HT1080 (cell line): ENCODE data around the gene GIT1. TPM values are rescaled to one million over a fixed set of nuclear protein-coding genes. Genes with fewer than 3 reads are reported as not detected.
A peak's percentile ranks its signal among the peaks of the same experiment; 100 is the strongest.

Source experiments
- DNase-seq: peaks from one replicate; pipeline ENCODE4 v3.0.0-alpha.2; 2015; ENCODE audit warnings: low read depth
- polyA plus RNA-seq, 2 experiments: library from polyadenylated mRNA; depleted of rRNA; stranded (reverse); fragments of >200 nt; gene quantifications; 2 replicates each; pipeline ENCODE4 v1.2.3, GENCODE V29; 2015
- total RNA-seq: library from RNA; depleted of rRNA; stranded (reverse); fragments of >200 nt; shearing (Covaris generic); gene quantifications from 2 replicates; pipeline ENCODE4 v1.2.3, GENCODE V29; 2014; rRNA removed

Gene GIT1, protein sequence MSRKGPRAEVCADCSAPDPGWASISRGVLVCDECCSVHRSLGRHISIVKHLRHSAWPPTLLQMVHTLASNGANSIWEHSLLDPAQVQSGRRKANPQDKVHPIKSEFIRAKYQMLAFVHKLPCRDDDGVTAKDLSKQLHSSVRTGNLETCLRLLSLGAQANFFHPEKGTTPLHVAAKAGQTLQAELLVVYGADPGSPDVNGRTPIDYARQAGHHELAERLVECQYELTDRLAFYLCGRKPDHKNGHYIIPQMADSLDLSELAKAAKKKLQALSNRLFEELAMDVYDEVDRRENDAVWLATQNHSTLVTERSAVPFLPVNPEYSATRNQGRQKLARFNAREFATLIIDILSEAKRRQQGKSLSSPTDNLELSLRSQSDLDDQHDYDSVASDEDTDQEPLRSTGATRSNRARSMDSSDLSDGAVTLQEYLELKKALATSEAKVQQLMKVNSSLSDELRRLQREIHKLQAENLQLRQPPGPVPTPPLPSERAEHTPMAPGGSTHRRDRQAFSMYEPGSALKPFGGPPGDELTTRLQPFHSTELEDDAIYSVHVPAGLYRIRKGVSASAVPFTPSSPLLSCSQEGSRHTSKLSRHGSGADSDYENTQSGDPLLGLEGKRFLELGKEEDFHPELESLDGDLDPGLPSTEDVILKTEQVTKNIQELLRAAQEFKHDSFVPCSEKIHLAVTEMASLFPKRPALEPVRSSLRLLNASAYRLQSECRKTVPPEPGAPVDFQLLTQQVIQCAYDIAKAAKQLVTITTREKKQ
- 76.4 and 97.4 TPM in 2 replicates for total RNA-seq
- 73.3 and 78.8 TPM in 2 replicates for polyA plus RNA-seq (2015; cell fraction: cytosol; rRNA removed)
- 74.6 and 87.3 TPM in 2 replicates for polyA plus RNA-seq (2015; cell fraction: nucleus; rRNA removed)

DNA sequence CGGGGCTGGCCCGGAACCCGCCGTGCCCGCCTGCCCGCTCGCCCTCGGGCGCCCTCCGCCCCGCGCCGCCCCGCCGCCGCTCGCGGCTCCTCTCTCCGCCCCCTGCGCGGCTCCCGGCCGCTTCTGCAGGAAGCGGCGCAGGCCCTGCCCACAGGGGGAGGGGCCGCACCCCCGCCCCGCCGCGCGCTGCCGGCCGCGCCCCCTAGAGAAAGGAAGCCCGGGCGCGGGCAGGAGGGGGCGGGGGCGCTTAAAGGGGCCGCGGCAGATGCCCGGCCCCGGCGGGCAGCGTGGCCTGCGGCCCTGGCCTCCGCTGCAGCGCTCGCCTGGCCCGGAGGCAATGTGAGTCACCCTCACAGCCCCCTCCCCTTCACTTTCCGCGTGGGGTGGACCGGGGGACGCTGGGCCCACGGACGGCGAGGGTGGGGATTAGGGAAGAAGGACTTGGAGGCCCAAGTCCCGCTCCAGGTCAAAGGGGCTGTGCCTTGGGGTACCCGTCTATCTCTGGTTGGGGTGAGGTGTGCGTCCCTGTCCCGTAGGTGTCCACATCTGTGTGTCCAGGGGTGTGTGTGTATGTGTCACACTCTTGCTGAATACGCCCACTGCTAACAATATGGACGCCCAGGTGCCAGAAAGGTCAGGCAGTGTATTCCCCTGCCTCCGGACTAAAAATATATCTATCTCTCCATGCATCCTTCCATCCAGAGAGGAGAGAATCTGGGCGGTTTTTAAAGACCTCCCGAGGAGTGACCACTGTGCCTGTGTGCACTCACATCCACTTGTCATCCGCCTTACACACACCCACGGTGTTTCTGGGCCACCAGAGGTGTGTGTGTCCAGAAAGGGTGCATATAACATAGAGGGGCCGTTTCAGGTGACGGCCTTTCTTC, at the start of gene GIT1:
GIT1 (minus strand) TSS at position 125 of the 887 bp plus-strand sequence. CDS start 270 bp downstream, outside the sequence.
- DNase-seq: peak; percentile 82

DNA sequence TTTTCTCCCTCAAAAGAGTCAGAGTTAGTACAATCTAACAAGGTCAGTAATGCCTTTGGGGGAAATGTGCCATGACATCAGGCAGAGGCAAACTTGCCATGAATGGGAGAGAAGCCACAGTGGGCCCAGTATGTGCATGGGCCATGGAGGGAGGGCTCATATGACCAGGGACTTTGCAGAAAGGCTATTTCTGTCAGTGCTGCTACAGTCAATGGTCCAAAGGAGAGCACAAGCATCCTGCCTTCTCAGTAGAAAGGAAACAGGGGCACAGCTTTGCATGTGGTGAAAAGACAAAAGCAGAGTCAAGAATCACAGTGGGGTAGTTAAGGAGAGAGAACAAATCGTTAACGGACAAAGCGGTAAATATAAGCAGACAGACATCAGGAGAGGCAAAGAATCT, 44.4 kb upstream of the GIT1 start:
- no peak for DNase-seq

DNA sequence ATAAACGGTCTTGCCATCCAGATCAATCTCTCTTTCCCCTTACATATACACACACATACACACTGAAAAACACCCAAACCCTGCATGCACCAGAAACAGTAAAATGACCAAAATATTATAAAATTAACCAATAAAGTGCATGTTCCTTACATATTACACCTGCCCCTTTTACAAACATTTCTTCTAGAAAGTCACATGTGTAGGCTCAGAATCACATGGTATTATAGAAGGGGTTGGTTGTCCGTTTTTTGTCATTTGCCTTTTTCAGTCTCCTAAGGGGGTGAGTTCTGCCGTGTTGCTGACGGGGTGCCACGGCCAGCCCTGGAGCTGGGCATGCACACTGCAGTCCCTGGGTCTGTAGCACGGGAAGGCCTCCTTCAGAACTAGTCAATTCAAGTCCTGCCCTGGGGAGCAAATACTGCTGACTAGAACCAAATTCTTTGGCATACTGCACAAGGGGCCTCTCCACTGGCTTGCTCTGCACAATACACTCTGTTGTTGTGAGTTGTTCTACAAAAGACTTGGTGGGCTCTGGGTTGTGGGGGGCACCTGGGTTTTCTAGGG, 41.3 kb upstream of the GIT1 start:
- DNase-seq: no peak

DNA sequence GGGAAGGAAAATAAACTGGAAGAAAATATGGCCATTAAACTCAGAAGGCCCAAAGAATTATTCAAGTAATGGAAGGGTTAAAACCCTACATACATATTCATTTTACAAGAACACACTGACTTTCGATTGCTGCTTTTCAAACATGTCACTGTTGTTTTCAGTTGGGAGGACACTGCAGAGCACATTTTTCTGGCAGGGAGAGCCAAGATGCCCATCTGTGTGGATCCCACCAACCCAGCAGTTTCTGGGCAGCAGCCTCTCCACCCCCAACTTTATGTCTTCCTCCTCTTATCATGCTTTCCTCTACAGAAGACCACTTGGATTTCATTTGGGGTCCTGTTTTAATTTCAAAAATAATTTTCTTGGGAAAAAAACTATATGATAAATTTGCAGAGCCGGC, 40.4 kb upstream of the GIT1 start:
- DNase-seq: no peak

DNA sequence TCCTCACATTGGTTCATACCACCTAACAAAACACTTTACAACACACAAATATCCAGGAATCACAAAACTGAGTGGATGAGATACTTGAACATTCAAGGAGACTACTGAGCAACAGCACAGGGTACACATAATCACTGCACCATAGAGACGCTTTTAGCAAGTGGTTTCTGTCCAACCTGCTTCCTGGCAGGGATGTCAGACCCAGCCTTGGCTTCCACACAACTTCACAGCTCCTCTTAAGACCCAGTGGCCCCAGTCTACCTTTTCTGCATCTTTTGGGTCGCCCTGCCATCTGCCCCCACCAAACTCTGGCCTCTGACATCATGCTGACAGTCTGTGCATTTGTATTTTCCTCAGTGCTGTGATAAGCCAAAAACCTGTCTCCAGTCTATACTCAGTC, 39.2 kb upstream of the GIT1 start:
- no peak for DNase-seq

DNA sequence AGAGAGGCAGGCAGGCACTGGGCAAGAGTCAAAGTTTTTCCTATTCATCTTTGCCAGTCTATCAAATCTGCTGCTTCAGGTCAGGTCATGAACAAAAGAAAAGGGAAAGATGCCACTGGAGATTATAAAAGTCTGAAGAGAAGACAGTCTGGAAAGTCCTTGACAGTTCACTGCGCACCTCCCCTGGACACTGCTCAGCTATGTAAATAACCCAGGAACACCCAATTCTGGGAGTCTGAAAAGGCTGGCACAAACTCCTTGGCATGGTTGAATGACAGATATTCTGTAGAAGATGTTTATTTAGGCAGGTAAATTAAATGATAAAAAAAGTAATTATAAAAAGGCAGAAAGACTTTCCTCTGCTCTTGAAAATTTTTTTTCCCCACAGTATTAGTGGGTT, 38.5 kb upstream of the GIT1 start:
- DNase-seq: no peak

DNA sequence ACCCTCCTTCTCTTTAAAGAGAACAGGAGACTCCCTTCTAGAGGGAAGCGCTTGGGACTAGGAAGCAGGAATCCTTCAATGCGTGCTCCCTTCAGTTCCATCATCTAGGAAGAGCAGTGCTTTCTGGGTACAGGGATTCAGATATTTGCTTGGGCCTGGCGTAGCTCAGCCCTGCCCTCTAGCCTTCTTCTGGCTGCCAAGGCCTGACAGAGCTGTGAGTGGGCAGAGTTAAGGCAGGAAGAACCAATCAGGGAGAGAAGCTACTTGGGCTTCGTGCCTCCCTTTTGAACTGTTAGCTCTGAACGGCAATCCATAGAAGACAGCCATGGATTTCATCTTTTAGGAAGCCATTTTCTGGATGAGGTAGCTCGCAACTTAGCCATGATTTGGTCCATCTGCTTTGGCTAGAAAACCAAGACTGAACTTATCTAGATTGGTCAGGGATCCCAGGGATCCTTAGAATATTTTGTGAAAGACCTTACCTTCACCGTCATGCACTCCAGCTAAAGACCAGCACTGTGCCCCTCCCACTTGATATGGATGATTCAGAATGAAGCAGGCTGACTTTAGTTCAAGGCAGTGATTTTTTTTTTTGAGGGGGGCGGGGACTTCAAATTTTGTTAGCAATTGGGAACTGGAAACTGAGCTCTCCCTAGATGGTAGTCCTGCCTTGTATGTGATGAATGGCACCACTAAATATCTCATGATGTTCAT, 35.7 kb upstream of the GIT1 start:
- peak; percentile 63 for DNase-seq

DNA sequence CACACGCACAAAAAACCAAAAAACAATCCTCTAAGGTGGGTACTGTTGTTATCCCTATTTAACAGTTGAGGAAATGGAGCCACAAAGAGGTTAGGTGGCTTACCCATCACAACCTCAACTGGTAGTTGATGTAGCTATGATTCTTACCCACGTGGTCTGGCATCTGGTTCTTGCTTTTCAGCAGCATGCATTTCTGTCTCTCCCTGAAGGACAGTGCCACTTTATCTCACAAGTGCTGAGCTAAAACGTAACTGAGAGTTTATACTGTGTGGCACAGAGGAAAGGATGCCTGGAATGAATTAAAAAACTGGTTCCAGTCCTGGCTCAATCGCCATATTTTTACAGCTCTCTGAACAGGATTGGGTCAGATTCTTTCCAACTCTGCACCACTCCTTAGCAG, 35.1 kb upstream of the GIT1 start:
- DNase-seq: no peak

DNA sequence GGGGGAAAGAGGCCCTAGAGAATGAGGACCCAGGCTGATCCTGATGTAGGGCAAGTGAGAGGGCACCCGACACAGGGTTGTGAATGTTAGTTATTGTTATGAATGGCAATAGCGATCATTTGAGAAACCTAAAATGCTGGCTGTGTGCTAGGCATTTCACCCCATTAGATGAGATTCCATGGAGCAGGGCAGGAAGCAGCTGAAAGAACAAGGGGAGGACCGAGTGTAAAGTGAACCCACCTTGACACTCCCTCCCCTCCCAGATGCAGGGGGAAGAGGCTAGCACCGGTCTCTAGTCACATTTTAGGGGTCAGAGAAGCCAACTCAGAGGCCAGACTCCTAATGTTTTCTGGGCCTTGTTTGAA, 33.8 kb upstream of the GIT1 start:
- DNase-seq: no peak

DNA sequence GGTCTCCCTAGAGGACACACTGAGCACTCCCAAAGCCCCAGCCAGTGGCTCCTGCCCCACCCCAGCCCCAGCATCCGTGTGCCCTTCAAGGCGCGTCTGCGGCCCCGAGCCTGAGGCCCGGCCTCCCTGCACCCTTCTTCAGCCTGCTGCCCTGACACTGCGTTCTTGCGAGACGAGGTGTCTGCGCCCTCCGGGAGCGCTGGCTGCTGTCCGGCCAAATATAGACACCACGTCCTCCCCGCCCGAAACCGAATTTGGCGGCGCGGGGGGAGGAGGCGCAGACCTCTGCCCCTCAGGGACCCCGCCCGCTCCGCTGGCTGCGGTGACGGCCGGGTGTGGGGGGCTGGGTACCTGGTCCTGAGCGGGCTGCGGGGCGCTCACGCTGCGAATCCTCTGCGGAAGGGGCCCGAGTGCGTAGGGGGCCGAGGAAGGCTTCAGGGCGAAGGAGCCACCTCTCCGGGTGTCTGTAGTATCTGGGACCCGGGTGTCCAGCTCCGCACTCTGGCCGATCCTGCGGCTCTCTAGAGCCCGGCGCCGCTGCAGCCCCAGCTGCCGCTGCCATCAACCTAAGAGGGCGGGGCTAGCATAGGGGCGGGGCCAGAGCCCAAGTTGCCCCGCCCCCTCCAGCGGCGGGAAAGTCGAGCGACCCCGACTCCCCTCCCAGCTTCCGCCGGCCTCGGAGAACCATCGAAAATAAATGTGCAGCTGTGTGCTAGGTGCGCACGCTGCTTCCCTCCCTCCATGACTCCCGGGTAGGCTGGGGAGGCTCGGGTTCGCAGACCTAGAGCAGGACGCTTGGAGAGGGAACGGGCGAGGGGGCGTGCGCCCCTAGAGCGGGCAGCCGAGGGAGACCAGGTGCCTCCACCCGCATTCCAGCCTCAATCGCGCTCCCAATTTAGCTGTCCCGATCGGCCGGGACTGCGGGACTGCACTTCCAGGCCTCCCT, 33.2 kb upstream of the GIT1 start, which contains the start of gene CORO6:
CORO6 (minus strand) TSS at position 576 of the 946 bp plus-strand sequence. CDS start 1,491 bp downstream, outside the sequence.
- DNase-seq: no peak

DNA sequence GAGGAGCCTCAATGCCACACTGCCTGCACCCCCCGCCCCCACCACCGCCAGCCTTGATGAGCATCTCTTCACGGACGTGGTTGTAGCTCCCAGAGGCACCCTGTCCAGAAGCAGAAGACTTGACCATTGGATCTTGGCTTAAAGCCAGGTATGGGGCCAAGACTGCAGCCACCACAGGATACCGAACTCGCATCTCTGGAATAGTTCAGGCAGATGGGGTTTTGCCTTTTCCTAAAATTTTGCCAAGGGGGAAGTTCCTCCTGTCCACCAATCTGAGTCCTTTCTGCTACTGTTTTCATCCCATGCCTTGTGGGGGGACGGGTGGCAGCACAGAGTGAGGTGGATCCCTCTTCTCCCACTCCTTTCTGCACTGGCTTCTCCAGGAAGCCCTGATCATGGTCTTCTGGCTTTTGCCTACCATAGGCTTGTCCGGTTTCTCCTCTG, 32.3 kb upstream of the GIT1 start:
- peak; percentile 36 for DNase-seq

DNA sequence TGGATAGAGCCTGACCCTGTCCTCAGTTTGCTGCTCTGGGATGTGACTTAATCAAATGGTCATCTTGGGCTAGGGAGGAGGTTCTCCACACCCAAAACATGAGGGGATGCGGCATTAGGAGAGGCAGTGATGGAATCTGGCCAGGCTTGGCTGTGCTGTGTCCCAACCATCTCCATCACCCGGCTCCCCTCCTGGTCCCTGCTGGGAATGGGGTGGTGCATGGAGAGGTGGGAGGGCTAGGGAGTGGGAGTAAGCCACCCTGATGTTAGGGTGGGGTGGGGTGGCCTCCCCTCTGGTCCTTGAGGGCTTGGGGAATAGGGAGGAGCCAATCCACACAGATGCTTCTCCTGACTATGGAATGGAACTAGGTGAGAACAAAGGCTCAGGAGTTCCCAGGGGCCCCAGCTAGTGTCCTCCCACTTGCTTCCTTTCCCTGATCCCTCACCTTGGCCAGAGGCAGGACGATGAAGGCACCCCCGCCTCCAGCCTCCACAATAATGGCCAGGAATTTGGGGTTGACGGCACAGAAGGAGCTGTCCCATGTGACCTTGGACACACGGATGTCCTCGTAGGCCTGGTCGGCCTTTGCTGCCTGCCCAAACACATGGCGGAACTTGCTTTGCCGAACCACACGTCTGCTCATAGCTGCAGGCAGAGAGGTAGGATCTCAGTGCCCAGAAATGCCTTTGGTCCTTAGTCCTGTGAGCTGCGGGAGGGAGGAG, 31.5 kb upstream of the GIT1 start:
- no peak for DNase-seq

DNA sequence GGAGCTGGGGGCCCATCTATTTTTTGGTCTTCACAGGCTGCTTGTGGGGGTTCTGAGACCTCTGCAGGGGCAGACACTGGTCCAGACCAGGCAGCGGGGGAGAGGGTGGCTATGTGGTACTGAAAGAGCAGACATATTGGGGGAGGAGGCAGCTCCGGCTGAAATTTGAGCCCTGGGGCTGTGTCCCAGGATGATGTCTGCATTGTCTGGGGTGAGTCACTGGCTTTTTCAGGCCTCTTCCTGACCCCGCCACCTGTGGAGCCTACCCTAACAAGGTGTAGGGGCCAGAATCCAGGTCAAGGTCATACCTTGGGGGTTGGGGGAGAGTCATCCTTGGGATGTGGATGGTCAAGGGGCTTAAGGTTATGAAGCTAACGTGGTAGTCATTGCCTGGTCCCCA, 30.8 kb upstream of the GIT1 start:
- peak; percentile 72 for DNase-seq

DNA sequence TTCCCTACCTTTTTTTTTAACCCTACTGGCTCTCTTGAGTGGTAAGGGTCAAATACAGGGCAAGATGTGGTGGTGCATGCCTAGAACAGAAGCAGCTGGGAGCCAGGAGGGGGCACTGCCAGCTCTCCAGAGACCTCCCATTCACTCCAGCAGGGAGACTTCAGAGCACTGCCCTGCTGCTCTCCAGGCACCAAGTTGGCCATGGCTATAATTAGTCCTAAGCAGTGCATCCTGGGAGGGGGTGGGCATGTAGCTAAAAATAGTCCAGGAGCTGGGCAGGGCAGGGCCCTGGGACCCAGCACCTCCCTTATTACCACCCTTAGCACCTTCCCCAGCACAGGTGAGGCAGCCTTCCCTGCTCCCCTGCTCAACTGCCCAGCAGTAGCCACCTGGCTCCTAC, 29.8 kb upstream of the GIT1 start:
- DNase-seq: peak; percentile 56

DNA sequence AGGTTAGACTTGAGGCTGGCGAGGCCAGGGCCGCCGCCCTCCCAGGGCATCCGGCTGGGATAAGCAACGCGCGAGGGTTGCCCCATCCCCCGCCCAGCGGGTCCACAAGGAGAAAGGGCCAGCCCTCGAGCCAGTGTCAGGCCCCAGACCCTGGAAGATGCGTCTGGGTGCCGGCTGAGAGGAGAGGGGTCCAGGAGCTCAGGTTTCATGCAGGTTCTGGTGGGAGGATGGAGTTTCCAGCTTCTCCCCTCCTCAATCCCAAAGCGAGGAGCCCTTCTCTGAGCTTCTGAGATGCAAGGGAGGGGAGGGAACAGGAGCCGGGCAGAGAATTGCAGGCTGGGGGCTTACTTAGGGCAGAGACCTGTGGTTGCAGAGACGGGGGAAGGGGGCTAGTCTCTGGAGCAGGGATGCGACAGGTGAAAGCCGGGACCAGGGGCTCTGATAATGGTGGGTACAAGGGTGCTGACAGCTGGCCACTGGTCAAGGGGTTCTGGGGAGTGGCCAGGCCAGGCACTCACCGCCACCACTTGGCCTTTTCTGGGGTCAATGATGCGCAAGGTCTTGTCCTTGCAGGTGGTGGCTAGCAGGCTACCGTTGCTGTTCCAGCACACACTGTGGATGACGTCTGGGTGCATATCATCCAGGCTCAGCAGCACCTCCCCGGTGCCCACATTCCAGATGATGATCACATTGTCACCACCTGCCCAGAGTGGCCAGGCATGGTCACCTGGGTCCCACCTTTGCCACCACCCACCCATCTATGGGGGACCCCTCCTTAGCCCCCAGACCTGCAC, 29.0 kb upstream of the GIT1 start:
- DNase-seq: no peak

DNA sequence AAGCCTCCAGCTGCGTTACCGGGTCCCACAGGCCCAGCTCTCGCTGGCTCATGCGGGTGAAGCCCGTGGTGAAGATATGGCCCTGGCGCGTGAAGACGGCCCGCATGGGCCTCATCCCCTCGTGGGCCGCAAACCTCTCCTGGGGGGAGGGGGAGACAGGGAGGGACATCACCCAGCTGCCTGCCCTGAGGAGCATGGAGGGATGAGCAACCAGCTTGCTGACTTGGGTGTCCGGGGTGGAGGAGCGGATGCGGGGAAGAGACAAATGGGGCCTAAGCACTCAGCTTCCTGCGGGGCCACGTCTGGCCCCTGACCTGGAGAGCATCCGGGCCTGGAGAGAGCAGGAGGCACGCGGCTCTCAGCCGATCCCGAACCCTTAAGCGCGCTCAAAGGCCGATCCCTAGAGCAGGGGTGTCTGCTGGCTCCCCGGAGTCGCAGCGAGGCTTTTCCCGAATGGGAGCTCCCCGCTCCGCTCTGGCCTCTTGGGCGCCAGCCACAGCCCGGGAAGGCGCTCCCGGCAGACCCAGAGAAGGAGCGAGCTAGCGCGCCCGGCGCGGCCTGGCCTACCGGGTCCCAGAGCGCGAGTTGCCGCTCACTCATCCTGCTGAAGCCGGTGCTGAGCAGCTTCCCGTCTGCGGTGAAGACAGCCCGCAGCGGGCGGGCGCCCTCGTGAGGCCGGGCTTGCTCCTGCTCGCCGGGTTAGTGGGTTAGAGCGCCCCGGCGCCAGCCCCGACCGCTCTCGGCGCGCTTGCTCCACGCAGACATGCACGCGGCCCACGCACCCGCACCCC, 28.2 kb upstream of the GIT1 start:
- no peak for DNase-seq

DNA sequence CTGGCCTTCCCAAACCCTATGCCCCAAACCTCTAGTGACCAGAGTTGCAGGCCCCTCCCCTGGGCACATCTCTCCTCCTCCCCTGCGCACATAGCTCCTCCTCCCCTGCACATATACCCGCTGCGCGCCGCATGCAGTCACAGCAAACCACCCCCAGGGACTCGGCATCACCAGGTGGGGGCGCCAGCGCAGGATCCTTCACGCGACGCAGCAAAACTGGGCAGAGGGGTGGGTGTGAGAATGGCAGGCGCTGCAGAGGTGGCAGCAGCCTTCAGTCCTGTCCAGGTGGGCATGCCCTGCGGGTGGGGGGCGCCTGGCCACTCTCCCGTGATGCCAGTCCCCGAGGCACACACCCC, 27.7 kb upstream of the GIT1 start:
- DNase-seq: no peak
